SK-N-SH treated with all-trans-retinoic acid at 6 μM for 48 hours (cell line): ENCODE measurements around the gene SUGCT.

Experiments
- CREB5 ChIP-seq: fragments of 250-450 bp; sonication (Bioruptor Pico); IDR thresholded peaks from 2 replicates; pipeline ENCODE4 v1.5.1; 2020; ENCODE audit warnings: low read depth, mild to moderate bottlenecking, moderate library complexity
- RARB ChIP-seq: fragments of 250-450 bp; sonication (Bioruptor Pico); IDR thresholded peaks from 2 replicates; pipeline ENCODE4 v1.8.0; 2021; ENCODE audit warnings: mild to moderate bottlenecking, moderate library complexity
- ZFP3 ChIP-seq: fragments of 250-450 bp; sonication (Bioruptor Pico); IDR thresholded peaks from 2 replicates; pipeline ENCODE4 v1.5.0; 2020; ENCODE audit warnings: mild to moderate bottlenecking, moderate library complexity
- ZFP30 ChIP-seq: fragments of 450-650 bp; formaldehyde crosslinking; IDR thresholded peaks from 2 replicates; pipeline ENCODE4 v1.5.0; 2022; ENCODE audit warnings: mild to moderate bottlenecking, moderate library complexity
- TF ChIP-seq, protein P1 (sequence below): fragments of 250-450 bp; sonication (Bioruptor Pico); IDR thresholded peaks from 2 replicates; pipeline ENCODE4 v1.8.0; 2021; ENCODE audit warnings: low read depth, mild to moderate bottlenecking, moderate library complexity, borderline replicate concordance

GRCh38 chr7:40619647-40620046, 484.8 kb downstream of the SUGCT start:
- TF ChIP-seq CREB5 (peak; percentile 85), ZFP30 (no peak), RARB (no peak), ZFP3 (CRISPR knock-in tag) (no peak)
- TF ChIP-seq, protein P1, sequence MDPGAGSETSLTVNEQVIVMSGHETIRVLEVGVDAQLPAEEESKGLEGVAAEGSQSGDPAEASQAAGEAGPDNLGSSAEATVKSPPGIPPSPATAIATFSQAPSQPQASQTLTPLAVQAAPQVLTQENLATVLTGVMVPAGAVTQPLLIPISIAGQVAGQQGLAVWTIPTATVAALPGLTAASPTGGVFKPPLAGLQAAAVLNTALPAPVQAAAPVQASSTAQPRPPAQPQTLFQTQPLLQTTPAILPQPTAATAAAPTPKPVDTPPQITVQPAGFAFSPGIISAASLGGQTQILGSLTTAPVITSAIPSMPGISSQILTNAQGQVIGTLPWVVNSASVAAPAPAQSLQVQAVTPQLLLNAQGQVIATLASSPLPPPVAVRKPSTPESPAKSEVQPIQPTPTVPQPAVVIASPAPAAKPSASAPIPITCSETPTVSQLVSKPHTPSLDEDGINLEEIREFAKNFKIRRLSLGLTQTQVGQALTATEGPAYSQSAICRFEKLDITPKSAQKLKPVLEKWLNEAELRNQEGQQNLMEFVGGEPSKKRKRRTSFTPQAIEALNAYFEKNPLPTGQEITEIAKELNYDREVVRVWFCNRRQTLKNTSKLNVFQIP (CRISPR knock-in tag) = no peak
